GM23338 (cell line): ENCODE measurements around the gene FGF1.

Experiments used
- CREB1 ChIP-seq: fragments of 250-450 bp; sonication (Bioruptor Pico); IDR thresholded peaks from 2 replicates; pipeline ENCODE4 v1.5.0; 2020; ENCODE audit warnings: low read depth, mild to moderate bottlenecking, moderate library complexity
- CTCF ChIP-seq, 2 experiments: fragments of 200-600 bp in 1 of 2; sonication (generic) in 1 of 2; conservative IDR thresholded peaks; 2 replicates each; pipeline versions ENCODE4 v1.5.1 to v1.6.1; 2016 to 2017; ENCODE audit warnings: antibody characterized with exemption in 2 of 2, low read depth in 2 of 2, mild to moderate bottlenecking in 2 of 2, moderate library complexity in 1 of 2
- ETS1 ChIP-seq: IDR thresholded peaks from 2 replicates; pipeline ENCODE4 v1.6.1; 2016; ENCODE audit warnings: antibody characterized with exemption
- EZH2 ChIP-seq: fragments of 200-600 bp; sonication (generic); IDR thresholded peaks from one replicate; pipeline ENCODE4 v1.8.0; 2017; ENCODE audit warnings: antibody characterized with exemption, mild to moderate bottlenecking, low read depth; ENCODE audit not compliant: unreplicated experiment
- EZH2phosphoT487 ChIP-seq: fragments of 200-600 bp; sonication (generic); IDR thresholded peaks from one replicate; pipeline ENCODE4 v1.8.1; 2018; ENCODE audit warnings: antibody characterized with exemption; ENCODE audit not compliant: unreplicated experiment
- JUNB ChIP-seq: IDR thresholded peaks from one replicate; pipeline ENCODE4 v1.6.1; 2016; ENCODE audit warnings: antibody characterized with exemption; ENCODE audit not compliant: unreplicated experiment
- POLR2AphosphoS5 ChIP-seq: IDR thresholded peaks from 2 replicates; pipeline ENCODE4 v1.6.1; 2016; ENCODE audit warnings: antibody characterized with exemption, low read depth
- REST ChIP-seq: IDR thresholded peaks from one replicate; pipeline ENCODE4 v1.6.1; 2018; ENCODE audit warnings: antibody characterized with exemption; ENCODE audit not compliant: unreplicated experiment
- ZNF114 ChIP-seq: fragments of 250-450 bp; sonication (Bioruptor Pico); IDR thresholded peaks from 2 replicates; pipeline ENCODE4 v1.5.0; 2020; ENCODE audit warnings: mild to moderate bottlenecking, moderate library complexity

- TF ChIP-seq POLR2AphosphoS5, result no peak
- TF ChIP-seq CTCF (conservative IDR thresholded peaks at IDR 0.05; ENCODE audit: low read depth in 2 of 2), result no peak
- no peak for TF ChIP-seq EZH2
- TF ChIP-seq EZH2phosphoT487, result no peak
- no peak for TF ChIP-seq CREB1 (CRISPR knock-in tag)
- no peak for TF ChIP-seq ZNF114 (CRISPR knock-in tag)
- TF ChIP-seq ETS1, result no peak
- TF ChIP-seq REST, result no peak
- TF ChIP-seq JUNB, result no peak
Measured at GRCh38 chr5:142610176-142611001, 75.5 kb downstream of the FGF1 start.
